Dedifferentiated amniotic fluid mesenchymal stem cell (primary cell): ENCODE results near the gene DHX30.

Experiments
- DNase-seq: peaks from one replicate; pipeline ENCODE4 v3.0.0-alpha.2; 2016; ENCODE audit errors: extremely low spot score

Gene DHX30

GRCh38 chr3:47852604-47853602, 50.0 kb downstream of the DHX30 start:
- no peak for DNase-seq

GRCh38 chr3:47854267-47854666, 51.3 kb downstream of the DHX30 start:
- no peak for DNase-seq

GRCh38 chr3:47854720-47855455, 52.0 kb downstream of the DHX30 start:
- DNase-seq: no peak

GRCh38 chr3:47855461-47856383, 52.8 kb downstream of the DHX30 start:
- DNase-seq: no peak

GRCh38 chr3:47856669-47857068, 53.7 kb downstream of the DHX30 start:
- no peak for DNase-seq

- no peak for DNase-seq
These were observed 54.2 kb downstream of the DHX30 start for GRCh38 chr3:47857151-47857550.

GRCh38 chr3:47859956-47860605, 57.1 kb downstream of the DHX30 start:
- no peak for DNase-seq

GRCh38 chr3:47863391-47864128, 60.6 kb downstream of the DHX30 start:
- DNase-seq: no peak

- DNase-seq: no peak
These were observed 62.3 kb downstream of the DHX30 start for GRCh38 chr3:47865192-47865591.

GRCh38 chr3:47867451-47868044, 64.6 kb downstream of the DHX30 start:
- DNase-seq: no peak

- DNase-seq: no peak
These were observed 65.4 kb downstream of the DHX30 start for GRCh38 chr3:47868306-47868705.

GRCh38 chr3:47870156-47870555, 67.2 kb downstream of the DHX30 start:
- DNase-seq: no peak

GRCh38 chr3:47870702-47871260, 67.8 kb downstream of the DHX30 start:
- DNase-seq: no peak

GRCh38 chr3:47871389-47871788, 68.5 kb downstream of the DHX30 start:
- DNase-seq: no peak

- DNase-seq: no peak
These were observed 70.0 kb downstream of the DHX30 start for GRCh38 chr3:47872916-47873315.

- DNase-seq: no peak
These were observed 71.5 kb downstream of the DHX30 start for GRCh38 chr3:47874438-47874837.

- no peak for DNase-seq
These were observed 72.0 kb downstream of the DHX30 start for GRCh38 chr3:47874913-47875312.

GRCh38 chr3:47877290-47877689, 74.4 kb downstream of the DHX30 start:
- DNase-seq: no peak

GRCh38 chr3:47877719-47878118, 74.8 kb downstream of the DHX30 start:
- DNase-seq: no peak

GRCh38 chr3:47882338-47882737, 79.4 kb downstream of the DHX30 start:
- DNase-seq: no peak
